HG02981 (cell line): Measurements from ENCODE around the gene CAMK1G.

Experiments used
- ATAC-seq: cut with Tn5 transposase; IDR thresholded peaks from one replicate; pipeline ENCODE4 v1.9.1; 2021; ENCODE audit warnings: mild to moderate bottlenecking, moderate library complexity; ENCODE audit not compliant: unreplicated experiment

CAMK1G gene

DNA sequence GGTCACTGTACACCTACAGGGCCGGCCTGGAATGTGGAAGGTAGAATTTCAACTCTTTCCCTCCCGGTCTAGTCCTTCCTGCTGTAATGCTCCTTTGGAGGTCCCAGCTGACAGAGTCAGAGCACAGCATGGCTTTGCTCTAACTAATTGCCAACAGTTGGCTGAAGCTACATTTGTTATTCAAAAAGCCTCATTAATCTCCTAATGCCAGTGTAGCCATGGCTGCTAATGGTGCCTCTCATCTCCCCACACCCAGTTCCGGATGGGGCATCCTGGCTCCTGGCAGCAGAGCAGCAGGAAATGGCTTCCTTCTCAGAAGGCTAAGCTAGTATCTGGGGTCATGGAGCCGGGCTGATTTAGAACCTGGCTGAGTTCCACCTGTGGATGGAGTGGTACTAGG lies 18.7 kb upstream of the CAMK1G start:
- ATAC-seq, result no peak

DNA sequence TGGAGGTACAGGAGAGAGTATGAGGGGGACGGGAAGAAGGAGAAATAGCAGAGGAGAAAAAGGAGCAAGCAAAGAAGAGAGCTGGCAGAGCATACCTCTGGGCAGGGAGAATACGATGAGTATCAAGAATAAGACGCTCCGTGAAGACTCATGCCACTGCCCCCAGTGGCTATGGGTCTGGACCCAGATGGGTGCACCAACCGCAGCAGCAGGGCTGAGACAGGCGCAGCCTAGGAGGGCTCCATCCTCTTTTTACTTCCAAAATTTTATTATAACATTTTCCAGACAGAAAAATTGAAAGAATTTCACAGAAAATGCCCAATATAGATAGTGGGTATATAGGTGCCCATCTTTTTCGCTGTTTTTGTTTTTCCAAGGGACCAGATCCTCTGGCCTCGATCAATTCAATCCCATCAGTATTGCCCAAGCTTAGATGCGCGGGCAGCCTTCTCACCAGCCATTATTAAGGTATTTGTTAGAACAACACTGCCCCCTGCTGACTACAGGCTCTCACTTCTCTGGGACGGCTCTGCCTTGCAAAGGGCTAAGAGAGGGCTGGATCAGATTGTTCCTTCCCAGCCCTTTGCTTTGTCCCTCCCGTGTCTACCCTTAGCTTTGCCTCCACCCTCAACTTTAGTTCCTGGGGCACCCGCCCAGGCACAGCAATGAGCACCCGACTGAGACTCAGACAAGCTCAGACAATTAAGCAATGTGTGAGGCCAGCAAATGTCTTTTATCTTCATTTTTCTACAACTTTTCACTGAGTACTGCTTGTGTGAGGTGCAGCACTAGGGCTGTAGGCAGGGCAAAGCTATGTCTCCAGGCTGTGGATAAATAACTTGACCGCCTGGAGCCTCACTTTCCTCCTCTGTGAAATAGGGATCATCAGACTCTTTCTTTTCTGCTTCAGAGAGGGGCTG lies 17.5 kb upstream of the CAMK1G start:
- ATAC-seq, result peak; percentile 80

DNA sequence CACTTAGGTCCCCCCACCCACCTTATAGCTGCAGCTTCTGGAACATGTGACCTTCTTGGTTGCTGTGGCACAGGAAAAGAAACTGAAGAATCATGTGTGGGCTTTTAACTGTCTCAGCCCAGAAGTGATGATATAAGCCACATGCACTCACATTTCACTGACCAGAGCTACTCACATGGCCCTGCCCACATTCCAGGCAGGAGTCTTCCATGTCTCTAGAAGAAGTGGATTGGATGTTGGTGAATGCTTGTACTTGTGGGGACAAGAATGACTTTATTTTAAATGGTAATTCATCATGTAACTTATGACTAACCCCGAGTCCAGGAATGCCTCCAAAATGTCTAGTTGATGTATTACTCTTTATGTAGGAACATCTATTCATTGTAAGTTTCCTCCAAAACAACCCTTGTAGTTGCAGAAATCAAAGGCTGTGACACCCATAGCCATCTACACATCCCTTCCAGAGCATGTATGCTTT lies 15.8 kb upstream of the CAMK1G start:
- ATAC-seq, result no peak

DNA sequence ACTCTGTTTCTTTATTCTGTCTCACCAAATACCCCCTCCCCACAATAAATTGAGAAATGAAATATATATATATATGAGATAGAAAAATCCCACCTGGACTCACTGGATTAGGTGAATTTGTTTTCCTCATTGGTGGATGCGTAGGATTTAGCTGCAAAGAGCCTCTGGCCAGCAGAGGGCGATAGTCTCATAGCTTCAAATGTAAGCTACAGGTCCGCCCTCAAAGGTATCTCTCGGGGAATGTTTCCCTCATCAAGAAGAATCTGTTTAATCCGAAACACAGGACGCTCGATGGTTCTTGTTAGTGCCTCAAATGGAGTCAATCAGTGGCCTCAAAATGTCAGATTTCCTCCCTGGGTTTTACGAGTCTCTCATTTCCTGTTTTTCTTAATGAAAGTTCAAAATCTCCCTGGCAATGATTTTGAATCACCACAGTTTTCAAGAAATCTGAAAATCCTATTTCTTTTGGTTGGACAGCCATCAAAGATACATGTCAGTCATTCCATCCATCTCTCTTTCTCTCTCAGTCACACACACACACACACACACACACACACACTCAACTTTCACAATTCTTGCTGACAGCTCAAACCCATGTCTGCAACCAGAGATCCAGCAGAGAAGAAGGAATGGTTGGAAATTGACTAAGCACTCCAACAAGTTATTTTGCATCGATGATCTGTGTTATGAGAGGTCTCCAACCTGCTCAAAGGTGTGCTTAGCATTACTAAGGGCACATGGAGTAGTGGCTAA lies 13.9 kb upstream of the CAMK1G start:
- ATAC-seq, result peak; percentile 59

DNA sequence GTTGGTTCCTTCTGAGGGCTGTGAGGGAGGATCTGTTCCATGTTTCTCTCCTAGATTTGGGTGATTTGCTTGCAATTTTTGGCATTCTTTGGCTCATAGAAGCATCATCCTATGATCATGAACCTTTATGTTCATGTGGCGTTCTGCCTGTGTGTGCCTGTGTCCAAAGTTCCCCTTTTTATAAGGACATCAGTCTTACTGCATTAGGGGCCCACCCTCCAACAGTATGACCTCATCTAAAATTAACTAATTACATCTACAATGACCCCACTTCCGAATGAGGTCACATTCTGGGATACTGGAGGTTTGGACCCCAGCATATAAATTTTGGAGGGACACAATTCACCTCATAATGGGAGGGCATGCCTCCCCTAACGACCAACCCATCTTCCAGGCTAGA lies 12.8 kb upstream of the CAMK1G start:
- ATAC-seq, result no peak

DNA sequence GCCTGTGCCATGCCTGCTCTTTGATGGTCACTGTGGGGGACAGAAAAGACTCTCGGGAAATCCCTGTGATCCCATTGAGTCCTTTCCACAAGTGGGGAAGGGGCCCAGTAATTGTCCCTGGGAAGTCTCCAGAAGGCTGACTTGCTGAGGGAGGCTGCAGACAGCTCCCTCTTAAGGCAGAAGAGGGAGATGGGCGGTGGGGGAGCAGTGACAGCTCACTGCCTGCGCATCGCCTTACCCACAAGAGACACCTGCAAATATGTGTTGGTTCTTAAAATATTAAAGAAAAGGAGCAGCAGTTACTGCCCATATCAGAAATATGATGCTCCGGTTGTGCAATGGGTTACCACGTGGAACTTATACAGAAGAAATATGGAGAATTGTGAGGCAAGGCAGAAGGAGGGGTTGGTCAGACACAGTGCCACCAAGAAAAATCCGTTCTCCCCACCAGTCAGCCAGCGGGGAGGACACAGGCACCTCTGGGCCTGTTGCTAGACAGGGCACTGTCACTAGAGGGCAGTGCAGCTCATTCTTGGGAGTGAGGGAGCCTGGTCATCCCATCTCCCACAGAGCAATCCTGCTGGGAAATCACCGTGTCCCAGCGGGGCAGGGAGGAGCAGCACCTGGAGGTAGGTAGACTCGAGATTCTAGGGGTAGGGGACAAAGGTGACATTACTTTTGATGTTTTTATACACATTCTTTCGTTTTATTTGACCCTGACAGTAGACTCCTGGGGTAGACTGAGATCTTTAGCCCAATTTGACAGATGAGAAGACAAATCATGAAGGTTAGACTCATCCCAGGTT lies 6.9 kb upstream of the CAMK1G start:
- ATAC-seq, result peak; percentile 86

DNA sequence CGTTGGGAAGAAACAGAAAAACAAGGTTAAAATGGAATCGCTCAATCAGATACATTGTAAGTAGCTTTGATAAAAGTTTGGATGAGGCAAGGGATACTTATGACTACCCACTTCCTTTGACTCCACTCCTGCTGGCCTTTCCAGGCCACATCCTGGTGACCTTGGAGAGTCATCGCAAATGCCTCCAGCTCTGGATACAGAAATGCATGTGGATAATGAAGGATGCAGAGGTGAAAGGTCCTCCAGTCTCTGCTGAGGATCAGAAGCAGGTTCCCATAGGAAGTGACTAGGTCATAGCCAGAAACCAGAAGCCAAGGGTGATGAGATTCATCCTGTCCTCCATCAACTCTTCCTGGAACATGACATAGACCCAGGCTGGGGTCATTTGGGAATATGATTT lies 6.2 kb upstream of the CAMK1G start:
- no peak for ATAC-seq

DNA sequence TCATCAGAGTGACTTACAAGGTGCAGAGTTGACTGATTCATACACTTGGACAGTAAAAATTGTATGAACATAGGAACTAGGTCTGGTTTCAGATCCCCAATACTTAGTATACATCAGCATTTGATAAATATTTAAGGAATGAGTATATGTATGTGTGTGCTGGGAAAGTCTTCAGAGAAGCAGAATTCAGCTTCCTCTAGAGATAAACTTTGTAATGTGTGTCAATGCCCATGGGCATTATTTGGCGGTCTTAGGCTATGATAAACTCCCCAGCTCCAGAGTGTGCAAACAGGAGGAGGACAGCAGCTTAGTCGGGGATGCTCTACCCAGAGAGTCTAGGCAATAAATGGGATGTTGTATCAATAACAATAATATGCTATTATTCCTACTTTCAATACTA lies 2.9 kb upstream of the CAMK1G start:
- no peak for ATAC-seq

DNA sequence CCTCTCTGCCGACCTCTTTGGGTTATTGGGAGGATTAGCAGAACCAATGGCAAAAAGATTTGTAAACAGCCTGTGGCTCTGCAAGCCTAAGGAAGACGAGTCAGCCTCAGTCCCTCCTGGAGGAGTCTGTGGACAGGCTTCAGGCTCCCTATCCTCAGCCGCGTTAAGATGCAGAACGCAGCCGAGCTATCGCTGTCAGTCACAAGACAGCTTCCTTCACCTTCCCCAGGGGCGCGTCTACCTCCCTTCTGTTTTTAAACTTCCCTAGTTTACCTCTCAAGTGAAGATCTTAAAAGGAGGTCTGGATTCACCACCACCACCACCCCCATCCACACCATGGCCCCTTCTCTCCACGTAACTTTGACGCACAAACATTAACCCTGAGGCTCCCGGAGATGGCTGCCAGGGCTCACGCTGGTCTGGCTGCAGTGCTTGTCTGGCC lies 738 bp downstream of the CAMK1G start:
- ATAC-seq, result no peak

DNA sequence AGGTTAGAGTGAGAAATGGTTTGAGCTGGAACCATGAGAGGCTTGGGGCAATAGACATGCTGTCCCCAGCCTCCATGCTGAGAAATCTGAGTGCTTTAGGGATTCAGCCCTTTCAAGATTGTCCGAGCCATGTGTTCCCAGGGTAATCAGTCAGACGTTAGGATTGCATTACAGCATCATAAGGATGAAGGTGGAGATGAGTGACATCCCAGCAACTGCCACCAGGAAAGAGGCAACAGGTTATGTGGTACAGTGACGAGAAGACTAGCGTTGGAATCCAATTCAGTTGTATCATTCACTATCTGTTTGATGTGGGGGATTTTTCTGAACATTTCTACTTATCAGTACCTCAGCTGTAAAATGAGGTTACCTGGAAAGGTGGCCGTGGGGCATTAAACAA lies 1.7 kb downstream of the CAMK1G start:
- ATAC-seq, result no peak

DNA sequence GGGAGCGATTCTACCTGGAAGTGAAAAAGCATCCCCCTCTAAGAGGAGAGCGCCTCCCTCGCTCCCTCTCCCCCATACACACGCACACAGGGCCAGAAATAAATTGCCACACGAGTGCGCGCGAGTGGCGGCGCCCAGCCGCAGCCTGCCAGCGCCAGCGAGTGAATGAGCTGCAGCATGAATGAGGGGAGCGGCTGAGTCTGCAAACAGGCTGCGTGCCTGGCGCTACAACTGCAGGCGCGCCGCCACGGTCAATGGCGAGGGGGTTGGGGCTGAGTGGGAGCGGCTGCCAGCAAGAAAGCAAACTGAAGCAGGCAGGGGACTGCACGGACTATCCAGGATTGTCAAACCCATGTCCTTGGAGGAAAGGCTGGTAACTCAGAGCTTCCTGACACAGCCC lies 2.2 kb downstream of the CAMK1G start:
- ATAC-seq, result no peak

DNA sequence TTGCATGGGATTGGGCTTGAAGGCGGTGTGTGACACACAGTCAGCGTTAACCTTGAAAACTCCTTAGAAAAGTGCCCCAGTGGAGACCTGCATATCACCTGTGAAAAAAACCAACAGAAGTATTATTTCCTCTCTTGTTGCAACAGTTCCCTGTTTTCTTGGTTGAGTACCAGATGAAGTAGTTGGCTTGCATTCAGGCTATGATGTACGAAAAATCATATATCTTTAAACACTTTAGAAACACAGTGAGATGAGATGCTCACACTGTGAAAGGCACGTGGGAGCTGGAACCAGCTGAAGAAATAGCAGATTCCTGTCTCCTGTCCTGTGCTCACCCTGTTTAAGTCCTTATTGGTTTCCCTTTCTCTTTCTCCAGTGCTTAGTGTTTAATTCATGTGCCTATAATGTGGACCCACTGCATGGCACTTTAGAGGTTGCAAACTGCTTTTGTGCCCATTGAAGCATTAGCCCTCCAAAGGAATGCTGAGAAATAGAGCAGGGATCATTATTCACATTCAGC lies 2.8 kb downstream of the CAMK1G start:
- ATAC-seq, result no peak

DNA sequence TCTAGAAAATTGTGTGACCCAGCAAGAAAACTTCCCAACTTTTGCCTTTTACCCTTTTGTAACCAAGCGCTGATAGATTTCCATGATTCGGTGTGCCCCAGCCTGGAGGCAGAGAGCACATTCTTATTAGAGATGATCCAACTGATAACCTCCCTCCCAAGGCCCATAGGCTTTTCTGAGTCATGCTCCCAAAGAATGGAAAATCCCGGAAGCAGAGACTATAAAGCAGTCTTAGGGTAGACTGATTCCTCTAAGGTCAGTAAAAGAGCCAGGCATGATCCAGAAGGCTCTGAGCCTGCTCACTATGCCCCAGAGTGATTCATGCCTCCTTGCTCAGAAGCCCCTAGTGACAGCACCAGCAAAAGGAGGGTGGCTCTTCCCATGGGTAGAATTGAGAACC lies 4.3 kb downstream of the CAMK1G start:
- ATAC-seq, result no peak

DNA sequence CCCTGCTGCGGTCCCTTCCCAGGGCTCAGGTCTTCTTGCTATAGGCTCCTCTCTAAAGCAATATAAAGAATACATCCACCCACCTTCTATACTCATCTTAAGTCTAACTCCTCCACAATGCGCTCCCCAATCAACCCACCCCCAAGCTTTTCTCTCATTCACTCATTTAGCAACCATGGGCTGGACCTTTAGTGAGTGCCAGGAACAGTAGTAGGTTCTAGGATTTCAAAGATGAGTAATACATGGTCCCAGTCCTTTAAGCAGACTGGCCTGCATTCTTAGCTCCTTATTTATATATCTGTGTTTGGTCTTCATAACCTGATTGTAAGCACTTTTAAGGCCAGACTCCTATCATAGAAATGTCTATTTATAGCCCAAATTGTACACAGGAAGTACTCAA lies 5.9 kb downstream of the CAMK1G start:
- no peak for ATAC-seq

DNA sequence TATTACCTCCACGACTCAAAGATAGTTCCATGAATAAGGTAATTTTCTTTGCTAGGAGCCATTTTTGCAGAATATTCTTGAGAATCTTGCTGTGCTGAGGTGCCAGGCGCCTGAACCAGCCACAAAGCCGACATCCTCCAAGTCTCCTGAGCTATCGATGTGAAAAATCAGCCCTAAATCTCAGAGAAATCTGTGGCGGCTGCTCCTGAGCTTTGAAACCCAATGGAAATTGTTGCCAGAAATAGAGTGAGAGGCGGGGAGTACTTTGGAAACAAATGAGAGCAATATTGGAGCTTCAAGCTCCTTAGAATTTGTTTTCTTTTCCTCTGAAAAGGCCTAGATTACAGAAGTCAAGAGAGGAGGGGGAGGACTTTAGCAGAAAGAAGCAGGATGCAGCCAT lies 6.3 kb downstream of the CAMK1G start:
- no peak for ATAC-seq

DNA sequence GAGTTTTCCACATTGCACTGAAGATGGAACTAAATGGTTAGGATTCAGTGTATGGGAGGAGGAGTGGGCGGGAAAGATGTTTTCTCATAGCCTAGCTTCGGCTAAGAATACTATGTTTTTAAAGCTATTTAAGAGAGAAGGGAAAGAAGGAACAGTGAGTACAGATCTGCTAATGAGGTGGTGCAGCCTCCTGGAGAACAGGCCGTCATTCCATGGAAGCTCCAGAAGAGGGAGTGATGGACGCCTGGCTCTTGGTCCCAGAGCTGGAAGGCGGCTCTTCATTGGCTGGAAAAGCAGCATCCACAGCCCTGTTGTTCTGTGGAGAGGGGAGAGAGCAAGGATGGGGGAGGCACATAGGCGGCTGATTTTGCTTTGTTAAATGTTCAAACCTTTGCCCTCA lies 6.9 kb downstream of the CAMK1G start:
- ATAC-seq, result no peak

DNA sequence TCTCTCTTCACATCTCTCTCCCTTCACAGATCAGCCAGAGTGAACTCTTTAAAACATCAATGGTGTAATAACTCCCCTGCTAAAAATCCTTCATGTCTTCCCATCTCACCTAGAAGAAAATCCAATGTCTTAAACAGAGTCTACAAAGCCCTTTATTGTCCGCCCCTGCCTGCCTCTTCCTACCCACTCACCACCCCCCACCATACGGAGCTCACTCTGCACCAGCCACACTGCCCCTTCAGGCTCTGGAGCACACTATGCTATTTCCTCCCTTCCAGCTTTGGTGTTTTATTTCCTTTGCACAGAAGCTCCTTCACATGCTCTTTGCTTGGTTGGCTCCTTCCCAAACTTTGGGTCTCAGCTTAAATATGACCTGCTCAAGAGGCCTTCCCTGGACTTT lies 10.2 kb downstream of the CAMK1G start:
- ATAC-seq, result no peak

DNA sequence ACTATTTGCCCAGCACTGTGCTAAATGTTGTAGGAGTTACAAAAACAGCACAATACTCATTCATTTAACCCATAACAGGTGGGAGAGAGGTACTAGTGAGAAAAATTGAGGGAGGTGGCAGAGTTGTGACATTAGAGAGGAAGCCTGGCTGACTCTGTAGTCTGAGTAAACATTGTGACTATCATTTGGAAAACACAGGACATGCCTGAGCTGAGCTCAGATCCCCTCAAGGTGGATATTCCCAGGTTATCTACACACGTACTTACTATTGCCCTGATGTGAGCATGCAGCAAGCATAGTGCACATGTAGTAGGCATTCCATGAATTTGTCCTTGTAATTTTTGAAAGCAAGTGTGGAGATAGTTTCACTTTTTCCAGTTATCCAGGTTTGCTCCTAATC lies 10.9 kb downstream of the CAMK1G start:
- no peak for ATAC-seq

DNA sequence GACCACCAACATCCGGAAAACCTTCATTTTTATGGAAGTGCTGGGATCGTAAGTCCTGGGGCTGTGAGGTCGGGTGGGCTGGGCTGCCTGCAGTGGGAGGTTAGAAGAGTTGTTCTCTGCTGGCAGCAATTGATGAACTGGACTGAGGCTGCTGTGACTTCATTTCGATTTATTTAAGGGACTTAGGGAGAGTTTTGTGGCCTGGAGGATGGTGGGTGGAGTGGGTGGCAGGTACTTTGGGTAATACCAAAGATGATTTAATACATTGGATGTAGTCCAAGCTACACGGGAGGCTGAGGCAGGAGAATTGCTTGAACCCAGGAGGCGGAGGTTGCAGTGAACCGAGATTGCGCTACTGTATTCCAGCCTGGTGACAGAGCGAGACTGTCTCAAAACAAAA lies 11.5 kb downstream of the CAMK1G start:
- ATAC-seq, result no peak

DNA sequence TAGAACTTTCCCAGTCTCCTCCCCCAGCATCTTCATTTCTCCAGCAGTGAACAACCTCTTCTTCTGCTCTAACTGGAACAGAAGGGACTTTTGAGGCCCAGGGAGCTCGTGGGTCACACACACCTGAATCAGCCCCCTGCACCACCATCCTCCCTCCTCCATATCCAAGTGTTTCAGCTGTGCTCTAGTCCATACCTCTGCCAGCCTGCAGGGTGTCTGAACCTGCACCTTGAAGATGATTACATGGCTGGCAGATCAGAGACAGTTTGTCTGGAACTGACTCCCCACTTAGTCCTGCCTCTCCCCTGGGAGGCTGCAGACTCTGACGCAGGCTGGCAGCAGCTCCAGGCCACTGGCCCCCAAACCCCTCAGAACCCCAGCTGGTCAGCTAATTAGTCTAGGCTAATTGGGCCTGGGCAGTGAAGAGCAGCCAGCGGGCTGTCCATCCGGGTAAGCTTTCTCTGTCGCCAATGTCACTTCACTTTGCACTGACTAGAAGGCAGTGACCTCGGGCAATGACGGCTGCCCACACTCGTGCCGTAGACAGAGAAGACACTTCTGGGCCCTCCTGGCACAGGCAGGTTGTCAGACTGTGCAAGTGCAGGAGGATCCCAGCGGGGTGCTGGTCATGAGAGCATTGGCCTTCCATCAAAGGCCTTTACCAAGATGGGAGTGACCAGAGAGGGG lies 12.2 kb downstream of the CAMK1G start:
- ATAC-seq, result no peak
